H1 (cell line): ENCODE results near the gene INTU. TPM values are rescaled to one million over a fixed set of nuclear protein-coding genes. Genes with fewer than 3 reads are reported as not detected.

ENCODE experiments used
- CTCF ChIA-PET: fragments of 300-600 bp; sonication (Branson Sonifier 250); formaldehyde crosslinking; loops from one replicate; lab custom pipeline; 2021; ENCODE audit not compliant: partially characterized antibody; lab: Charles Lee
- POLR2A ChIA-PET: fragments of 300-600 bp; sonication (Branson Sonifier 250); formaldehyde crosslinking; loops from one replicate; lab custom pipeline; 2021; ENCODE audit warnings: inconsistent platforms; ENCODE audit not compliant: partially characterized antibody; lab: Charles Lee
- DNase-seq, 2 experiments: peaks; one replicate each; pipeline versions ENCODE4 v3.0.0 to v3.0.0-alpha.2; 2010 to 2022; ENCODE audit warnings: low spot score in 2 of 2, low read depth in 1 of 2, mixed read lengths in 1 of 2
- FAIRE-seq: peaks from 2 replicates; lab custom pipeline; 2011; peaks lifted over from hg19 to GRCh38; lab: Jason Lieb, UNC
- H2AFZ ChIP-seq: 2 replicates; pipeline ENCODE4 v1.8.1; 2012; ENCODE audit warnings: low read length, inconsistent platforms
- H2AK5ac ChIP-seq: 2 replicates; pipeline ENCODE4 v1.6.1; 2013; ENCODE audit warnings: low read depth, low read length
- H2BK120ac ChIP-seq: replicated peaks from 2 replicates; pipeline ENCODE3; 2013; ENCODE audit warnings: low read depth, low read length, inconsistent platforms
- H2BK12ac ChIP-seq: 2 replicates; pipeline ENCODE4 v1.6.1; 2013; ENCODE audit warnings: low read depth, low read length
- H2BK15ac ChIP-seq: 2 replicates; pipeline ENCODE4 v1.6.1; 2013; ENCODE audit warnings: low read length
- H2BK20ac ChIP-seq: 2 replicates; pipeline ENCODE4 v1.6.1; 2013; ENCODE audit warnings: low read length
- H2BK5ac ChIP-seq: 2 replicates; pipeline ENCODE4 v1.6.1; 2013; ENCODE audit warnings: low read depth, low read length
- H3K14ac ChIP-seq: 2 replicates; pipeline ENCODE4 v1.6.1; 2013; ENCODE audit warnings: inconsistent platforms; ENCODE audit not compliant: insufficient read length
- H3K18ac ChIP-seq: 2 replicates; pipeline ENCODE4 v1.6.1; 2013; ENCODE audit warnings: low read length; ENCODE audit errors: extremely low read depth
- H3K23ac ChIP-seq: 2 replicates; pipeline ENCODE4 v1.6.1; 2013; ENCODE audit warnings: inconsistent platforms; ENCODE audit not compliant: insufficient read length
- H3K23me2 ChIP-seq: 2 replicates; pipeline ENCODE4 v1.6.1; 2013; ENCODE audit warnings: low read depth, low read length
- H3K27ac ChIP-seq: 2 replicates; pipeline ENCODE4 v1.6.1; 2011; ENCODE audit warnings: low read depth, low read length, inconsistent platforms
- H3K27me3 ChIP-seq, 4 experiments: replicated peaks in 1 of 4; 1 replicate in 1 of 4; 2 replicates in 3 of 4; pipeline versions ENCODE4 v1.6.1 to v1.8.1; 2011 to 2013; ENCODE audit warnings: low read length in 3 of 4, mild to moderate bottlenecking in 3 of 4, inconsistent platforms in 2 of 4, mixed read lengths in 2 of 4, moderate library complexity in 1 of 4; ENCODE audit not compliant: control insufficient read depth in 3 of 4, insufficient read depth in 3 of 4; ENCODE audit errors: extremely low read depth in 1 of 4
- H3K36me3 ChIP-seq, 4 experiments: 2 replicates each; pipeline versions ENCODE4 v1.6.1 to v1.8.1; 2011 to 2013; ENCODE audit warnings: mild to moderate bottlenecking in 4 of 4, low read length in 3 of 4, moderate library complexity in 2 of 4, control low read depth in 1 of 4, inconsistent platforms in 1 of 4; ENCODE audit not compliant: insufficient read depth in 4 of 4, control insufficient read depth in 2 of 4
- H3K4ac ChIP-seq: replicated peaks from 2 replicates; pipeline ENCODE3; 2013; ENCODE audit warnings: low read length, low read depth, mixed read lengths, inconsistent platforms; ENCODE audit not compliant: insufficient read length
- H3K4me1 ChIP-seq, 4 experiments: replicated peaks in 1 of 4; 1 replicate in 1 of 4; 2 replicates in 3 of 4; pipeline versions ENCODE4 v1.6.1 to v1.8.1; 2011 to 2013; ENCODE audit warnings: low read length in 3 of 4, inconsistent platforms in 2 of 4, mixed read lengths in 1 of 4; ENCODE audit not compliant: insufficient read depth in 4 of 4, control insufficient read depth in 3 of 4
- H3K4me2 ChIP-seq, 2 experiments: 2 replicates each; pipeline versions ENCODE4 v1.6.1 to v1.8.1; 2011 to 2013; ENCODE audit warnings: low read depth in 2 of 2, low read length in 2 of 2, control low read depth in 1 of 2, inconsistent platforms in 1 of 2, mild to moderate bottlenecking in 1 of 2; ENCODE audit not compliant: insufficient read depth in 1 of 2
- H3K4me3 ChIP-seq, 4 experiments: fragments of 200-600, 300-600 bp in 1 of 4; sonication (generic), shearing (Covaris generic), sonication (Bioruptor Twin) in 1 of 4; 2 replicates each; pipeline versions ENCODE4 v1.5.1 to v1.8.1; 2011 to 2016; ENCODE audit warnings: low read length in 4 of 4, low read depth in 3 of 4, control low read depth in 2 of 4, inconsistent platforms in 2 of 4, mild to moderate bottlenecking in 2 of 4, mixed read lengths in 1 of 4, moderate library complexity in 1 of 4; ENCODE audit not compliant: insufficient read depth in 2 of 4; ENCODE audit errors: extremely low read depth in 1 of 4
- H3K56ac ChIP-seq: replicated peaks from 2 replicates; pipeline ENCODE3; 2013; ENCODE audit warnings: low read depth, mild to moderate bottlenecking, mixed read lengths, low read length, inconsistent platforms; ENCODE audit not compliant: insufficient read length
- H3K79me1 ChIP-seq: 2 replicates; pipeline ENCODE4 v1.6.1; 2013; ENCODE audit warnings: low read depth, low read length, control low read depth
- H3K79me2 ChIP-seq, 2 experiments: 2 replicates each; pipeline versions ENCODE4 v1.6.1 to v1.8.1; 2012 to 2013; ENCODE audit warnings: low read length in 2 of 2, mild to moderate bottlenecking in 2 of 2, inconsistent platforms in 1 of 2; ENCODE audit not compliant: insufficient read depth in 2 of 2, control insufficient read depth in 1 of 2
- H3K9ac ChIP-seq, 4 experiments: replicated peaks in 1 of 4; 1 replicate in 1 of 4; 2 replicates in 3 of 4; pipeline versions ENCODE4 v1.6.1 to v1.8.1; 2011 to 2013; ENCODE audit warnings: low read depth in 3 of 4, low read length in 3 of 4, control low read depth in 2 of 4, mild to moderate bottlenecking in 2 of 4, moderate library complexity in 2 of 4, inconsistent platforms in 1 of 4; ENCODE audit errors: extremely low read depth in 1 of 4
- H3K9me3 ChIP-seq, 2 experiments: 2 replicates each; pipeline versions ENCODE4 v1.6.1 to v1.8.1; 2012 to 2013; ENCODE audit warnings: mild to moderate bottlenecking in 2 of 2, moderate library complexity in 2 of 2, control low read depth in 1 of 2, inconsistent platforms in 1 of 2, low read depth in 1 of 2, low read length in 1 of 2, mixed read lengths in 1 of 2; ENCODE audit not compliant: insufficient read depth in 2 of 2
- H4K20me1 ChIP-seq, 2 experiments: replicated peaks in 1 of 2; 2 replicates each; pipeline versions ENCODE3 to v1.8.1; 2011 to 2013; ENCODE audit warnings: inconsistent platforms in 2 of 2, low read length in 2 of 2, mild to moderate bottlenecking in 1 of 2; ENCODE audit not compliant: insufficient read depth in 2 of 2, control insufficient read depth in 1 of 2
- H4K5ac ChIP-seq: 2 replicates; pipeline ENCODE4 v1.6.1; 2013; ENCODE audit warnings: low read length, low read depth, mixed read lengths, inconsistent platforms; ENCODE audit not compliant: insufficient read length
- H4K8ac ChIP-seq: 2 replicates; pipeline ENCODE4 v1.8.0; 2013; ENCODE audit warnings: mild to moderate bottlenecking, moderate library complexity, low read length, inconsistent platforms; ENCODE audit not compliant: insufficient read depth; ENCODE audit errors: extremely low read depth
- H4K91ac ChIP-seq: replicated peaks from 2 replicates; pipeline ENCODE3; 2013; ENCODE audit warnings: low read length, mixed read lengths, inconsistent platforms; ENCODE audit not compliant: insufficient read length
- CBX5 ChIP-seq: fragments of 300-800, 300-1000 bp; sonication (generic); IDR thresholded peaks from 2 replicates; pipeline ENCODE4 v1.7.1; 2016; ENCODE audit warnings: antibody characterized with exemption, low read length, low read depth
- RAD21 ChIP-seq, 2 experiments: IDR thresholded peaks in 1 of 2; conservative IDR thresholded peaks in 1 of 2; 2 replicates each; pipeline ENCODE4 v1.6.1; 2011; ENCODE audit warnings: low read depth in 2 of 2, low read length in 2 of 2, improper control_type of control experiment in 1 of 2, inconsistent platforms in 1 of 2, mild to moderate bottlenecking in 1 of 2, moderate library complexity in 1 of 2
- WGBS, 2 experiments: shearing (Covaris generic) in 1 of 2; methylation state at CpG; one replicate each; pipeline versions ENCODE4 v1.1.6 to v1.1.7; 2013 to 2015; ENCODE audit warnings: low lambda C conversion rate in 2 of 2, mixed read lengths in 2 of 2, inconsistent platforms in 1 of 2, low coverage in 1 of 2, missing lambda C conversion rate in 1 of 2; ENCODE audit not compliant: insufficient replicate concordance in 2 of 2, insufficient coverage in 1 of 2, insufficient read length in 1 of 2; ENCODE audit errors: extremely low coverage in 1 of 2, missing lambda C conversion rate in 1 of 2; 5-methylcytosine and 5-hydroxymethylcytosine counted together
- polyA plus RNA-seq, 7 experiments: library from polyadenylated mRNA; depleted of rRNA in 3 of 7; stranded (reverse) in 5 of 7; unstranded in 2 of 7; fragments of >200 nt in 5 of 7; fragments of 200-250 nt in 2 of 7; gene quantifications; 1 replicate in 5 of 7; 2 replicates in 1 of 7; 4 replicates in 1 of 7; pipeline versions ENCODE4 v1.2.1 to v1.2.3, GENCODE V29; 2011 to 2013; ENCODE audit warnings: missing spikeins in 2 of 7, mixed read lengths in 2 of 7
- total RNA-seq: library from RNA; stranded (reverse); fragmentation: NEBNext Ultra II Directional; extraction: Animal tissue kit (Norgen Biotek cat#: 25700); gene quantifications from 2 replicates; pipeline ENCODE4 v1.2.1, GENCODE V29; 2021

Gene INTU
- total and polyA plus RNA-seq, 2 of the 8 experiments (the other 6 are each of a cell fraction or from before 2014, with no cell fraction given) = 6.0 to 15.1 TPM

DNA sequence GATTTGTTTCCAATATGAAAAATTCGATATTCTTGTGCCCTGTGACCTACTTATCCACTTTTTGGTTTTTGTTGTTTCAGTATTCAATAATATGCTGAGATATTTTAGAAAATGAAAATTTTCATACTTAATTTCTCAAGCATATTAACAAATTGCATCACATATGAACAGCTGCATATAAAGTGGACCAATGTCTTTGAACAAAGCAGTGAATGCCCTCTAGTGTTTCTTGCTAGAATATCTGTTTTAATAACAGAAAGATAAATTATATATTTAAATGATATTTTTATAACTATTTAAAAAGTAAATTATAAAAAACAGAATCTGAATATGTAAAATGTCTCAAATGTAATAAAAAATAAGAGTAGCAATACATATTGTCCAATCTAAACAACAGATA, 31.7 kb upstream of the INTU start:
- Histone ChIP-seq H3K79me1 (no peaks in the 10 kb centered on the region), H3K4me3 (no peak overlapping the region)
- no peak for TF ChIP-seq CBX5
- TF ChIP-seq RAD21 (IDR thresholded peaks at IDR 0.05 in 1 of 2, conservative IDR thresholded peaks at IDR 0.05 in 1 of 2; ENCODE audit: low read depth in 2 of 2, low read length in 2 of 2) = 0 out of 4 replicates have a peak, but pooled peaks of 1 of the 2 experiments have one; percentile 11
- TF ChIP-seq, all 59 proteins: peak for 1
- Histone ChIP-seq H2AK5ac (no peak overlapping the region), H3K23me2 (no peaks in the 10 kb centered on the region), H3K14ac (no peak overlapping the region), H3K27me3 (peaks cover 0 to 1% (median 0%) of the 10 kb centered on the region in 4 experiments; a peak in 1 of 7 replicates), H2AFZ (no peak overlapping the region), H2BK20ac (no peak overlapping the region), H3K23ac (no peak overlapping the region), H2BK15ac (no peak overlapping the region), H4K20me1 (no peaks in the 10 kb centered on the region), H3K9ac (no peak overlapping the region), H4K8ac (no peak overlapping the region), H3K9me3 (no peaks in the 10 kb centered on the region), H3K56ac (no peak overlapping the region), H2BK5ac (no peak overlapping the region), H3K27ac (no peak overlapping the region), H3K4me2 (no peak overlapping the region), H4K5ac (no peak overlapping the region), H2BK120ac (no peak overlapping the region), H3K4ac (no peak overlapping the region), H3K36me3 (no peaks in the 10 kb centered on the region), H3K18ac (no peak overlapping the region), H3K79me2 (no peaks in the 10 kb centered on the region), H3K4me1 (no peaks in the 10 kb centered on the region), H2BK12ac (no peak overlapping the region), H4K91ac (no peak overlapping the region)
- DNase-seq (no peak), FAIRE-seq (no peak)
- WGBS, 2 experiments = 88% methylated on average over 1 of the region's 1 CpG; no CpG with 5 or more reads in 1 of the 2 experiments
- ChIA-PET CTCF (interaction anchor here (1.2 to 2.2 kb wide), 3 partner anchors 14 to 132 kb away, joined by 4 to 8 read pairs (median 4); no protein-coding TSS in a partner anchor), POLR2A (no interaction called here)
